HUDEP-2 (cell line): ENCODE measurements around the gene ST13.
"Not testable (repeated sequence)": the region's sequence is repeated elsewhere in the genome, so short reads cannot be mapped to it uniquely, and the experiment has no call there.

Experiments
- DNase-seq, 76 experiments: peaks; one replicate each; lab custom pipeline; 2025; ENCODE audit not compliant: unreplicated experiment in 76 of 76; lab: John Stamatoyannopoulos, UW

ST13 gene

DNA sequence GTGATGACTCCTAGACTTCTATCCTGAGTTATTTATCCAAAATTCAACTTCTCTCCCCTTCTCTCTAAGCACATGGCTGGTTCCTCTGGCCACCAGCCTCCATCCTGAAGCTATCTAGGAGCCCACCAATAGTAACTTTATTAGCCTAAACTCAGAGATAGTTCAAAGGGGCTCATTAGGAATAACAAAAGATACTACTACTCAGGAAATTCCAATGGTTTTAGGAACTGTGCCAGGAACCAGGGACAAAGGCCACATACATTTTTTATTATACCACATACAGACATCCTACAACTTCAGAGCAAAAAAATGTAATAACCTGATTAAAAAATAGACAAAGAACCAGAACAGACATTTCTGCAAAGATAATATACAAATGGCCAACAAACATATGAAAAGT lies 65.2 kb downstream of the ST13 start:
- no peak for DNase-seq

DNA sequence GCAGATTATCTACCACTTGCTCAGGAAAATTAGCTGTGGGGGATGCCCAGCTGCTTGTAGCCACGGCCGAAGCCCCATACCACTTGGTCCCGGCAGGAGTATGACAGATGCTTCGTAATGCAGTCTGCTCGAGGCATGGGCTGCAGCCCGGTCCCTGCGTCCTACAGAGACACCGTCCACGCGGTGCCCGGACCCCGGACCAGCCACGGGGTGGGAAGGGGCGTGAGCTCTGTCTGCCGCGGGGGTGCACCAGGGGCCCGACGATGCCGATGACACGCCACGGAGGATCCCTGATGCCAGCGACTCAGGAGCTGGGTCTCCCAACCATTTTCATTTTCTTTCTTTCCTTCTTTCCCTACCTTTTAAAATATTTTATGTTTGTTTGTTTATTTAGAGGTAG lies 67.3 kb downstream of the ST13 start:
- no peak for DNase-seq

DNA sequence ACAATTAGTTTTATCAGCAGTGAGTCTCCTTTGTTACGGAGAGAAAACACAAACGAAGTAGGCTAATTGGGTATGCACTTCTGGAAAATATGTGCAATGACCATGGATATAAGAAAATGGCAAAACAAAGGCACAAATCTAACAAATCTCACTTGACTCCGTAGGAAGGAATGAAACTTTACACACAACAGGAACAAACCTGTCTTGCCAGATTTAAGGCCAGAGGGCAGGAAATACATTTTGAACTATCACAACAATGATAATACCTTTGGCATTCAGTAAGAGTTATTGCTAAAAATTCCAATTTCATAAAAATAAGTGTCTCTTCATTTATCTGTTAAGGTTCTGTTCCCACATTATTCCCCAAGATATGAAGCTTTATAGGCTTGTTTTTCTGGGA lies 73.9 kb downstream of the ST13 start:
- DNase-seq: no peak

DNA sequence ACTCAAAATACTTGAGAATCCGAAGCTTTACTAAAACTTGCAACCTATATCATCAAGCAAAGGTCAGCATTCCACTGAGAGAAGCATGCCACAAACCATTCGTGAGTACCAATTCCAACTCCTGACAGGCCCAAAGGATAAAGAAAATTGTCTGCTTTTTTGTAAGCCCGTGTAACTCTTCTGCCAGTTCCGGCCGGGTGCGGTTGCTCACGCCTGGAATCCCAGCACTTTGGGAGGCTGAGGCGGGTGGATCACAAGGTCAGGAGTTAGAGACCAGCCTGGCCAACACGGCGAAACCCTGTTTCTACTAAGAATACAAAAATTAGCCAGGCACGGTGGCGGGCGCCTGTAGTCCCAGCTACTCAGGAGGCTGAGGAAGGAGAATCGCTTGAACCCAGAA lies 74.7 kb downstream of the ST13 start:
- not testable (repeated sequence) for DNase-seq
